RWPE2 (cell line): ENCODE measurements around the gene NPHS1.

Source experiments
- ATAC-seq: fragments of 200-7000 bp; cut with Tn5 transposase; 3 replicates; pipeline ENCODE4 v1.9.1; 2021; ENCODE audit warnings: low read depth
- DNase-seq: peaks from one replicate; pipeline ENCODE4 v3.0.0-alpha.2; 2020; ENCODE audit warnings: low spot score
- H3K27ac ChIP-seq: fragments of 450-650 bp; 2 replicates; pipeline ENCODE4 v1.5.1; 2017; ENCODE audit warnings: mild to moderate bottlenecking; ENCODE audit not compliant: poor library complexity, severe bottlenecking
- H3K27me3 ChIP-seq: fragments of 250-450 bp; sonication (Bioruptor Pico); 2 replicates; pipeline ENCODE4 v1.5.1; 2021; ENCODE audit warnings: mild to moderate bottlenecking, moderate library complexity; ENCODE audit not compliant: insufficient read depth, poor library complexity, severe bottlenecking
- H3K36me3 ChIP-seq: fragments of 250-450 bp; sonication (Bioruptor Pico); 2 replicates; pipeline ENCODE4 v1.5.1; 2020; ENCODE audit warnings: low read depth, mild to moderate bottlenecking, moderate library complexity
- H3K4me1 ChIP-seq: fragments of 250-450 bp; sonication (Bioruptor Pico); 2 replicates; pipeline ENCODE4 v1.5.1; 2021; ENCODE audit warnings: mild to moderate bottlenecking, moderate library complexity; ENCODE audit not compliant: insufficient read depth, poor library complexity, severe bottlenecking
- H3K4me3 ChIP-seq: fragments of 250-450 bp; sonication (Bioruptor Pico); 2 replicates; pipeline ENCODE4 v1.5.1; 2021; ENCODE audit warnings: mild to moderate bottlenecking, moderate library complexity; ENCODE audit not compliant: severe bottlenecking
- H3K9me3 ChIP-seq: fragments of 250-450 bp; sonication (Bioruptor Pico); 2 replicates; pipeline ENCODE4 v1.5.1; 2021; ENCODE audit warnings: mild to moderate bottlenecking, moderate library complexity; ENCODE audit not compliant: severe bottlenecking
- CTCF ChIP-seq: fragments of 450-650 bp; IDR thresholded peaks from one replicate; pipeline ENCODE4 v1.5.1; 2017; ENCODE audit warnings: mild to moderate bottlenecking, moderate library complexity; ENCODE audit not compliant: poor library complexity, severe bottlenecking

NPHS1 gene

GRCh38 chr19:35890113-35890650 lies 37.9 kb upstream of the NPHS1 start:
- DNase-seq (no peak), ATAC-seq (no peak)
- Histone ChIP-seq H3K36me3 (peaks cover 71% of the 10 kb centered on the region), H3K27ac (no peak overlapping the region), H3K4me3 (no peak overlapping the region), H3K27me3 (no peaks in the 10 kb centered on the region), H3K4me1 (no peaks in the 10 kb centered on the region), H3K9me3 (no peaks in the 10 kb centered on the region)
- no peak for TF ChIP-seq CTCF

GRCh38 chr19:35889370-35890112 lies 37.2 kb upstream of the NPHS1 start:
- Histone ChIP-seq H3K27me3 (no peaks in the 10 kb centered on the region), H3K9me3 (no peaks in the 10 kb centered on the region), H3K27ac (no peak overlapping the region), H3K36me3 (peaks cover 65% of the 10 kb centered on the region), H3K4me1 (no peaks in the 10 kb centered on the region), H3K4me3 (no peak overlapping the region)
- DNase-seq (no peak), ATAC-seq (no peak)
- TF ChIP-seq CTCF: no peak

- peaks cover 54% of the 10 kb centered on the region for H3K36me3 ChIP-seq
- no peaks in the 10 kb centered on the region for H3K9me3 ChIP-seq
- no peak for TF ChIP-seq CTCF
- DNase-seq (no peak), ATAC-seq (no peak)
- no peak overlapping the region for H3K27ac ChIP-seq
- H3K27me3 ChIP-seq: no peaks in the 10 kb centered on the region
- no peaks in the 10 kb centered on the region for H3K4me1 ChIP-seq
- no peak overlapping the region for H3K4me3 ChIP-seq
These were observed 36.1 kb upstream of the NPHS1 start for GRCh38 chr19:35888398-35888797.

- H3K4me1 ChIP-seq: no peaks in the 10 kb centered on the region
- H3K4me3 ChIP-seq: no peak overlapping the region
- peaks cover 43% of the 10 kb centered on the region for H3K36me3 ChIP-seq
- no peak for DNase-seq
- ATAC-seq: no peak
- H3K27ac ChIP-seq: no peak overlapping the region
- no peaks in the 10 kb centered on the region for H3K27me3 ChIP-seq
- no peaks in the 10 kb centered on the region for H3K9me3 ChIP-seq
- no peak for TF ChIP-seq CTCF
These were observed 34.9 kb upstream of the NPHS1 start for GRCh38 chr19:35887197-35887596.

- H3K4me1 ChIP-seq: no peaks in the 10 kb centered on the region
- no peak for TF ChIP-seq CTCF
- H3K36me3 ChIP-seq: peaks cover 30% of the 10 kb centered on the region
- no peaks in the 10 kb centered on the region for H3K27me3 ChIP-seq
- ATAC-seq (no peak), DNase-seq (no peak)
- H3K27ac ChIP-seq: no peak overlapping the region
- no peak overlapping the region for H3K4me3 ChIP-seq
- no peaks in the 10 kb centered on the region for H3K9me3 ChIP-seq
These were observed 33.6 kb upstream of the NPHS1 start for GRCh38 chr19:35885904-35886303.
